Esophagus squamous epithelium (tissue), 5 donors: Measurements from ENCODE around the gene DNAH9. TPM values are rescaled to one million over a fixed set of nuclear protein-coding genes. Genes with fewer than 3 reads are reported as not detected.

Source experiments
- DNase-seq: peaks from one replicate; lab custom pipeline; 2025; lab: John Stamatoyannopoulos, UW
- H3K27ac ChIP-seq, 4 donors: fragments of 200-600 bp; sonication (generic); one replicate each; pipeline ENCODE4 v1.5.1; 2016 to 2019; ENCODE audit warnings: mild to moderate bottlenecking in 1 of 4
- H3K27me3 ChIP-seq, 4 donors: fragments of 200-600 bp; sonication (generic); 1 replicate in 3 of 4; 2 replicates in 1 of 4; pipeline versions ENCODE4 v1.5.1 to v1.6.0; 2017 to 2021; ENCODE audit warnings: antibody characterized with exemption in 1 of 4
- H3K36me3 ChIP-seq, 3 donors: fragments of 200-600 bp; sonication (generic); one replicate each; pipeline ENCODE4 v1.5.1; 2016 to 2019
- H3K4me1 ChIP-seq, 3 donors: fragments of 200-600 bp; sonication (generic); one replicate each; pipeline ENCODE4 v1.5.1; 2017 to 2019
- H3K4me3 ChIP-seq, 4 donors: fragments of 200-600 bp; sonication (generic); 1 replicate in 3 of 4; 2 replicates in 1 of 4; pipeline ENCODE4 v1.5.1; 2016 to 2019; ENCODE audit warnings: mild to moderate bottlenecking in 2 of 4, moderate library complexity in 1 of 4
- H3K9me3 ChIP-seq, 3 donors: fragments of 200-600 bp; sonication (generic); one replicate each; pipeline ENCODE4 v1.5.1; 2016 to 2019
- CTCF ChIP-seq, 6 experiments: fragments of 450-650 bp in 4 of 6; fragments of 200-600 bp in 2 of 6; sonication (generic) in 2 of 6; IDR thresholded peaks; one replicate each; pipeline ENCODE4 v1.5.1; 2016 to 2019; ENCODE audit warnings: antibody characterized with exemption in 6 of 6, mild to moderate bottlenecking in 4 of 6, moderate library complexity in 4 of 6
- POLR2A ChIP-seq, 4 donors: fragments of 450-650 bp; IDR thresholded peaks; one replicate each; pipeline ENCODE4 v1.6.1; 2017; ENCODE audit warnings: antibody characterized with exemption in 4 of 4, mild to moderate bottlenecking in 4 of 4, moderate library complexity in 3 of 4
- WGBS, 2 donors: methylation state at CpG; one replicate each; pipeline ENCODE4 v1.1.5; 2018; 5-methylcytosine and 5-hydroxymethylcytosine counted together
- intact Hi-C: fragments of 100-400 bp; cut with DNase I; formaldehyde crosslinking; loops from one replicate; pipeline ENCODE4 v1.15.0; 2022
- total RNA-seq, 4 donors: library from RNA; depleted of rRNA; stranded (reverse); fragments of >200 nt; gene quantifications; one replicate each; pipeline ENCODE4 v1.1.0, GENCODE V29; 2016
- donor health status: DM: yes; HTN: yes; CAD: no.

DNAH9 gene
- total RNA-seq, 4 donors from 2014 or later = 0.18 to 0.61 (median 0.29) TPM

GRCh38 chr17:11644265-11645212, 46.3 kb downstream of the DNAH9 start:
- H3K27me3 ChIP-seq = no peaks in the 10 kb centered on the region

GRCh38 chr17:11645426-11645825, 47.2 kb downstream of the DNAH9 start:
- DNase-seq = no peak
- no peak for TF ChIP-seq POLR2A (IDR thresholded peaks at IDR 0.05)
- no peak for TF ChIP-seq CTCF (IDR thresholded peaks at IDR 0.05)
- intact Hi-C loops = no loop called here
- 88 to 97% methylated on average over 2 of the region's 2 CpGs for WGBS, 2 donors
- H3K4me3 ChIP-seq = no peak overlapping the region
- H3K27me3 ChIP-seq = no peaks in the 10 kb centered on the region
- H3K36me3 ChIP-seq = no peaks in the 10 kb centered on the region
- no peak overlapping the region for H3K27ac ChIP-seq
- H3K4me1 ChIP-seq = peaks cover 0 to 9% (median 0%) of the 10 kb centered on the region in 3 donors
- H3K9me3 ChIP-seq = no peaks in the 10 kb centered on the region

More at GRCh38 chr17:11644265-11645212, 46.3 kb downstream of the DNAH9 start:
- no peak for DNase-seq
- Histone ChIP-seq H3K36me3 (no peaks in the 10 kb centered on the region), H3K9me3 (no peaks in the 10 kb centered on the region), H3K27ac (no peak overlapping the region), H3K4me3 (no peak overlapping the region), H3K4me1 (peaks cover 0 to 9% (median 0%) of the 10 kb centered on the region in 3 donors)
- TF ChIP-seq CTCF (IDR thresholded peaks at IDR 0.05) = peak; percentile 36 to 80 (median 73)
- TF ChIP-seq POLR2A (IDR thresholded peaks at IDR 0.05) = no peak
- WGBS, 2 donors = 31 to 36% methylated on average over 18 of the region's 18 CpGs
- intact Hi-C loops = no loop called here

GRCh38 chr17:11651089-11651488, 52.8 kb downstream of the DNAH9 start:
- intact Hi-C loops = no loop called here
- WGBS, 2 donors = 84 to 87% methylated on average over 3 of the region's 3 CpGs
- no peak for DNase-seq
- Histone ChIP-seq H3K27ac (no peak overlapping the region), H3K27me3 (no peaks in the 10 kb centered on the region), H3K9me3 (no peaks in the 10 kb centered on the region), H3K4me3 (no peak overlapping the region), H3K36me3 (no peaks in the 10 kb centered on the region), H3K4me1 (no peaks in the 10 kb centered on the region)
- TF ChIP-seq POLR2A (IDR thresholded peaks at IDR 0.05) = no peak
- no peak for TF ChIP-seq CTCF (IDR thresholded peaks at IDR 0.05)

- 21 to 27% methylated on average over 1 of the region's 1 CpG for WGBS, 2 donors
- Histone ChIP-seq H3K27me3 (no peaks in the 10 kb centered on the region), H3K4me3 (no peak overlapping the region), H3K9me3 (no peaks in the 10 kb centered on the region), H3K4me1 (no peaks in the 10 kb centered on the region), H3K36me3 (no peaks in the 10 kb centered on the region), H3K27ac (no peak overlapping the region)
- no peak for DNase-seq
- intact Hi-C loops = no loop called here
- TF ChIP-seq CTCF (IDR thresholded peaks at IDR 0.05) = no peak
- no peak for TF ChIP-seq POLR2A (IDR thresholded peaks at IDR 0.05)
Measured at GRCh38 chr17:11668618-11669017, 70.3 kb downstream of the DNAH9 start.

- no peak for DNase-seq
- H3K27ac ChIP-seq = no peak overlapping the region
Measured at GRCh38 chr17:11671126-11671525, 72.9 kb downstream of the DNAH9 start.

More at GRCh38 chr17:11671126-11671525, 72.9 kb downstream of the DNAH9 start:
- H3K4me1 ChIP-seq = no peaks in the 10 kb centered on the region
- WGBS, 2 donors = 25 to 33% methylated on average over 3 of the region's 4 CpGs
- intact Hi-C loops = no loop called here
- no peaks in the 10 kb centered on the region for H3K36me3 ChIP-seq
- no peak overlapping the region for H3K4me3 ChIP-seq
- no peaks in the 10 kb centered on the region for H3K27me3 ChIP-seq
- peaks cover 0 to 4% (median 0%) of the 10 kb centered on the region in 3 donors for H3K9me3 ChIP-seq
- TF ChIP-seq CTCF (IDR thresholded peaks at IDR 0.05) (no peak), POLR2A (IDR thresholded peaks at IDR 0.05) (no peak)
